ENCODE measurements around the gene ERH.
A peak's percentile ranks its signal among the peaks of the same experiment; 100 is the strongest.
"Not testable (repeated sequence)": the region's sequence is repeated elsewhere in the genome, so short reads cannot be mapped to it uniquely, and the experiment has no call there.

ERH gene

GRCh38 chr14:69398818-69399210 lies 715 bp upstream of the ERH start:
- DNase-seq = peak in 6 of 56 donors; percentile 4 to 80 (median 61)

- no peak for DNase-seq
These were observed 2.2 kb downstream of the ERH start for GRCh38 chr14:69395929-69396328.

GRCh38 chr14:69392481-69392880 lies 5.6 kb downstream of the ERH start:
- DNase-seq = no peak

GRCh38 chr14:69391400-69391799 lies 6.7 kb downstream of the ERH start:
- DNase-seq = not testable (repeated sequence)

- DNase-seq = no peak
These were observed 10.8 kb downstream of the ERH start for GRCh38 chr14:69387311-69387710.

- DNase-seq = no peak
These were observed 19.8 kb downstream of the ERH start for GRCh38 chr14:69378274-69378673.

GRCh38 chr14:69376439-69376838 lies 21.7 kb downstream of the ERH start:
- no peak for DNase-seq

- no peak for DNase-seq
These were observed 22.4 kb downstream of the ERH start for GRCh38 chr14:69375722-69376121.

GRCh38 chr14:69375182-69375581 lies 22.9 kb downstream of the ERH start:
- DNase-seq = no peak

- no peak for DNase-seq
These were observed 23.9 kb downstream of the ERH start for GRCh38 chr14:69374235-69374634.

GRCh38 chr14:69373104-69373503 lies 25.0 kb downstream of the ERH start:
- DNase-seq = no peak

- DNase-seq = no peak
These were observed 26.0 kb downstream of the ERH start for GRCh38 chr14:69372146-69372545.

- no peak for DNase-seq
These were observed 28.0 kb downstream of the ERH start for GRCh38 chr14:69370061-69370460.

- no peak for DNase-seq
These were observed 29.7 kb downstream of the ERH start for GRCh38 chr14:69368381-69368780.

GRCh38 chr14:69366761-69367160 lies 31.3 kb downstream of the ERH start:
- no peak for DNase-seq

- DNase-seq = no peak
These were observed 32.0 kb downstream of the ERH start for GRCh38 chr14:69366069-69366468.

GRCh38 chr14:69364378-69364777 lies 33.7 kb downstream of the ERH start:
- DNase-seq = no peak

GRCh38 chr14:69363964-69364363 lies 34.1 kb downstream of the ERH start:
- DNase-seq = no peak

- DNase-seq = peak in 32 of 56 donors; percentile 5 to 64 (median 30)
These were observed 35.0 kb downstream of the ERH start for GRCh38 chr14:69363055-69363454.

- DNase-seq = no peak
These were observed 37.5 kb downstream of the ERH start for GRCh38 chr14:69360438-69361108.

GRCh38 chr14:69358966-69359365 lies 39.1 kb downstream of the ERH start:
- DNase-seq = peak in 7 of 56 donors; percentile 12 to 47 (median 21)

- no peak for DNase-seq
These were observed 39.7 kb downstream of the ERH start for GRCh38 chr14:69358233-69358963.

GRCh38 chr14:69357544-69358200 lies 40.4 kb downstream of the ERH start:
- no peak for DNase-seq
